NCI-H2029 treated with DMSO at 0.1 percent for 48 hours (cell line): Measurements from ENCODE around the gene MAEA.
"Not testable (repeated sequence)": the region's sequence is repeated elsewhere in the genome, so short reads cannot be mapped to it uniquely, and the experiment has no call there.

Experiments used
- DNase-seq: peaks from one replicate; lab custom pipeline; 2025; lab: John Stamatoyannopoulos, UW

Gene MAEA

DNA sequence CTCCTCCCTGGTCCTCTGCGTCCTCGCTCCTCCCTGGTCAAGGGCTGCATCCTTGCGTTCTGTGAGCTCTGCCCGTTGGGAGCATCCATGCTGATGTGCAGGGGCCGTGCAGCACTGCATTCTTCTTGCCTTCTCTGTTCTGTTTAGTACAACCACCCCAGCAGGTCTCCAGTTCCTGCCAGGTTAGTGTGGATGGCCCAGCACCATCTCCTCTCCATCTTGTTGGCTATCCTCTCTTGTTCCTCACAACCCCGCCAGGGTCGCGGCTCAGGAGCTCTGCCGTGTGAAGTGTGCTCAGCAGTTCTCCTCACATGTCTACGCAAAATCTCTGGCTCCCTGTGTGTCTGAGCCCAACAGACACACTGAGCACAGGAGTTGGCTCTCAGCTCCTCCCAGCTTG is 10.4 kb upstream of the MAEA start:
- DNase-seq = no peak

DNA sequence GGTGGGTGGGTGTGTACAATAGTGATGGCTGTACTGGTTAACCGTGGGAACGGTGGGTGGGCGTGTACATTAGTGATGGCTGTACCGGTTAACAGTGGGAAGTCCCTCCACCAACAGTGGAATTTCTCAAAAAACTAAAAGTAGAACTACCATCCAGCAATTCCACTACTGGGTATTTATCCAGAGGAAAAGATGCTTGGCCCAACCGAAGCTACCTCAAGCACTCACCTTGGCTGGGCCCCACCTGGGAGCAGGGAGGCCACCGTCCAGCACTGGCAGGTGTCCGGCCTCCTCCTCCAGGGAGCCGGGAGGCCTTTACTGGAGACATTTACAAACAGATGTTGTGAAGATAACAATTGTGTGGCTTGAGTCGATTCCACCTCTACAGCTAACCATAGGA is 6.0 kb upstream of the MAEA start:
- no peak for DNase-seq

- no peak for DNase-seq
Observed at GRCh38 chr4:1285151-1285789, 4.4 kb upstream of the MAEA start.

DNA sequence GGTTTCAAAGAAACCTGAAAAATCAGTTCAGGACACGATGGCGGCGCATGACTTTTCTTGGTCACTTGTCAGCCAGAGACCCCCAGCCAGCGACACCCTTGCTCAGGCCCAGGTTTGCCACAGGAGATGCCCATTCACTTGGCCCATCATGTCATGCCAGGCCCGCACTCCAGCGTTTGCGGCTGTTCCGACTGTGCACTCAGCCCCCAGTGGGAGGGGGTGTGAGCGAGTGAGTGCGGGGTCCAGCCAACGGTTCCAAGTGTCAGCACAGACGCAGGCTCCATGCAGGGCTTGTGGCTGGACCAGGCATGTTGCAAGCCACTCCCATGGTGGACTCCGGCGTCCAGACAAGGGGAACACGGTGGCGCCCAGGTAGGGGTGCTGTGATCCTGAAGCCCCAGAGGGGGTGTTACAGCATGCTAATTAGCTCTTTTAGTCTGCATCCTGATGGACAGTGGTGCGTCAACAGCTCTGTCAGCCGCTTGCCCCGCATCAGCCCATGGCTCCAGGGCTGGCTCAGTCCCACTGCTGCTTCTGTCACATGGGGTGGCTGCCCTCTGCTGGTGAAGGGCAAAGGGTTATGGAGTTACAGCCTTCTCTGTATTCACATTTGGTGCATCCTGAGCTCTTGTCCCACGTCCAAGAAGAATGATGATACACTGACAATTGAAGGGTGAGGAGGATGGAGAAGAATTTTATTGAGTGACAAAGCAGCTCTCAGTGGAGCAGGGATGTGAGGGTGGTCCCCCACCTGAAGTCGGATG is 3.7 kb upstream of the MAEA start:
- DNase-seq = no peak

DNA sequence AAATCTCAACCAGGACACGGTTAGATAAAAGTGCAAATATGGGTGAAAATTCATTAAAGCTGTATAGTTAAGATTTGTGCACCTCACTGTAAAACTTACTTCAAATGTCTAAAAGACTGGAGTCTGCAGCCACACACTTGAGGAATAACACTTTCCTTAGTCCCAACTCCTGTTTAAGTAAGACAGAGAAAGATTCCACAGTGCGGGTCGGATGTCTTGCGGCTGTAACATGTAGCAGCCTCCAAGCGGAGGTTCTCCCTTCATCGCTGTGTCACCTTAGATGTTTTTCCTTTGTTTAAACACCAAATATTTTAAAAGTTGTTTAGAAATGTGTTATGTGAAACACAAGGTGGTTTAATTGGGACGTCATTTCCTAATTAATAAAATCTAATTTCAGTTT is 905 bp upstream of the MAEA start:
- DNase-seq = no peak

GRCh38 chr4:1290165-1290977 is 680 bp downstream of the MAEA start:
- DNase-seq = no peak

DNA sequence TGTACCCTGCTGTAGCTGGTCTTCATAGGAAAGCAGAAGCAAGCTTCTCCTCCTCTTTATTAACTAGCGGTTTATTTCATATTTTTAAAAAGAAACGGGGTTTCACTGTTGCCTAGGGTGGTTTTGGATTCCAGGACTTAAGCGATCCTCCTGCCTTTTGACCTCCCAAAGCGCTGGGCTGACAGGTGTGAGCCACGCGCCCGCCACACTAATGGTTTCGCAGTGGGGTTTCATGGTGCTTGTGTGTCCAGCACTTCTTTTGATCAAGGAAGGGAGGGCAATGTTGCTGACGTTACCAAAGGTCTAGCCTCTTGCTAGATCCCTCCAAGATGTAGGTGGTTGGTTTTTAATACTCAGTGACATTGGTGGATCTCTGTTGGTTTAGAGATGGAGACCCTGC is 1.4 kb downstream of the MAEA start:
- DNase-seq = no peak

DNA sequence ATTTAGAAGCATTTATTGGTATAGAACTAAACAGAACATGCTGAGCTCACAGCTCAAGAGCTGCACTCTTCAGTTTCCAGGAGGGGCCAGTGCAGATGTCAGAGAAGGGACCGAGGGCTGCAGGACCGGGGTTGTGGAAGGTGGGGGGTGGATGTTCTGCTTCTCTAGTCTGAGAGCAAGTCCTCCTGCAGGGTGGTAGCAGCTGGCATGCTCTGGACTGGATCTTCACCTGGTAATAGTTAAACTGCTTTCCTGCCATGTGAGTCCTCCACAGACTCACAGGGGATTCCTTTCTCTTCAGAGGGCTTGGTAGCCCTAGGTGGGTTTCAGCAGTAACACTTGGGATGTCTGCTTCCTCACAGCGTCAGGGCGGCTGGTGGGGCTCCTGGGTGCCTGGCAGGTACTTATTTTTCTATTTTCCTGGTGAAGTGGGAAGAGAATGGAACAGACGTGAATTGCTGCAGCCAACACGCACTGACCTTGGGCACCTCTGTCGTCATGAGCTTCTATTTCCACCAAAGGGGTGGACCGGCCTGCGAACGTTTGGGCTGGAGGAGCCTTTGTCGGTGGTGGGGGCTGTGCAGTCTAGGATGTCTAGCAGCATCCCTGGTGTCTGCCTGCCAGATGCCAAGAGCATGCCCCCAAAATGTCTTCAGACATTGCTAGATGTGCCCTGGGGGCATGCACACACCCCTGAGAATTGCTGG is 2.5 kb downstream of the MAEA start:
- no peak for DNase-seq

- not testable (repeated sequence) for DNase-seq
Observed at GRCh38 chr4:1292703-1293011, 3.0 kb downstream of the MAEA start.

GRCh38 chr4:1293531-1293941 is 3.8 kb downstream of the MAEA start:
- DNase-seq = no peak

DNA sequence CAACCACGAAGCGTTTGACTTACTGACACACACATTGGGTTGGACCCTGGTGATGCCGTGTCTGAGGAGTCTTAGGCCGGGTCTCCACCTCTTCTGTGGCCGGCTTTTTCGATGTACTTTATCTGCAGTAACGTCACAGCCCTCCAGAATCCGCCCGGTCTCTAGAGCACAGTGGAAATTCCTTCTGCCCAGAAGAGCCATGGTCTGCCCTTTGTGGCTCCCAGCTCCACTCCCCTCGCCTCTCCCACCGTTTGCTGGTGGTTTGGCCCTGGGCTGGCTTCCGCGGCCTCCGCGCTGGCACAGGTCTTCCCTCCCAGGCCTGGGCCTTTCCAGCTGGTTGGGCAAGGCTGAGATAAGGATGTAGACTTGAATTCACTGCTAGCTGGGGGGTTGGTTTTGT is 4.3 kb downstream of the MAEA start:
- DNase-seq = no peak

DNA sequence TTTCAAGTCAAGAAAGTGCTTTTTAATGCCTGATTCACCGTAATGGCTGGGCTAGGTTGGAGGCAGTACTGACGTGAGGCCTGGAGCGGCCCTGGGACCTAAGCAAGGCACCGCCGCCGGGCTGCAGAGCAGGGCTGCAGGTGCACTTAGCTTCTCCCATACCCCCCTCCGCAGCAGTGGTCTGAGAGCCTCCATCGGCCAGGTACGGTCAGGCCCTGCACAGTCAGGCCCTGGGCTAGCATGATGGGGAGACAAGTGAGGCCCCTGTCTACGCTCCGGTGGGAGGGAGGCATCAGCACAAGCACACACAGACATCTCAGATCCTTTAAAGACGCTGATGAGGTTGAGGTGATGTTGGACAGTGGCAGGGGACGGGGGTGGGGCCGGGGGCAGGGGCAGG is 4.7 kb downstream of the MAEA start:
- no peak for DNase-seq

DNA sequence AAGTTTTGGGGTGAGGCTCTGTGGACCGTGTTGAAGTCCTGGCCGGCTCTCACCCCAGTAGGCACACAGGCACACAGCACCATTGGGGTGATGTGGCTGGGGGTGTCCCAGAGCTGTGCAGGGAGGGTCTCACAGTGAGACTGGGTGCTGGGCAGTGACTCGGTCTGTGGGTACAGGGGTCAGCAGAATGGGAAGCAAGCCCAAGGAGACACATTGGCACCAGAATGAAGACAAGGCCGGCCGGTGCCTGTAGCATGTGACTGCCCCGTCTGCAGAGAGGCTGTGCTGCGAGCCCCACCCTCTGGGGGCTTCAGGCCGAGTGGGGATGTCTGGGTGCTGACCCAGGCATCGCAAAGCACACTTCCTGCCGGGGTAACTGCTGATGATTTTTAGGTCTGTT is 5.2 kb downstream of the MAEA start:
- no peak for DNase-seq

GRCh38 chr4:1295405-1296055 is 5.8 kb downstream of the MAEA start:
- no peak for DNase-seq

DNA sequence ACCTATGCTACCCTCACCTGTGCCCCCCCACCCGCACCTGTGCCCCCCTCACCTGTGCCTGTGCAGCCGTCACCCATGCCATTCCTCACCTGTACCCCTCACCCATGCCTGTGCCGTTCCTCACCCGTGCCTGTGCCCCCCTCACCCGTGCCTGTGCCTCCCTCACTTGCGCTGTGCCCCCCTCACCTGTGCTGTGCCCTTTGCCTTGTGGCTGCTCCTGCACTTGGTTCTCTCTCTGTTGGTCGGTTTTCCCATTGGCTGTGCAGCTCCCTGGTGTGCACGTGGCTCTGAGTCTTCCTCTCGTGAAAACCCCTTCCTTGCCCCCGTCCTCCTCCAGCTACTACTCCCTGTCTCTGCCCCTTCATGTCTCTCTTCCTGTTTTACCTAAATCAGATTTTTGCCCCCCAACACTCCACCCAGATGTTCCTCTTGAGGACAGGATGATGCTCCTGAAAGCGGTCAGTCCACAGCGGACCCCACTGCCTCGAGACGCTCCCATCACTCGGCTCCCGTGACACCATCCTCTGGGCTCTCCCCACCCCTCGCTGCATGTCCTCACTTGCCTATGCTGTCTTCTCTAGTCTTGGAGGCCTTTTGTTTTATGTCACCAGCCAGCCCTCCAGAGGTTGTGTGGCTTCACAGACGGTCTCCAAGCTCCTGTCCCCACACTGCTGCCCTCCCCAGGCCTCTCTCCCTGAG is 6.8 kb downstream of the MAEA start:
- no peak for DNase-seq

- no peak for DNase-seq
Observed at GRCh38 chr4:1297023-1297395, 7.3 kb downstream of the MAEA start.

DNA sequence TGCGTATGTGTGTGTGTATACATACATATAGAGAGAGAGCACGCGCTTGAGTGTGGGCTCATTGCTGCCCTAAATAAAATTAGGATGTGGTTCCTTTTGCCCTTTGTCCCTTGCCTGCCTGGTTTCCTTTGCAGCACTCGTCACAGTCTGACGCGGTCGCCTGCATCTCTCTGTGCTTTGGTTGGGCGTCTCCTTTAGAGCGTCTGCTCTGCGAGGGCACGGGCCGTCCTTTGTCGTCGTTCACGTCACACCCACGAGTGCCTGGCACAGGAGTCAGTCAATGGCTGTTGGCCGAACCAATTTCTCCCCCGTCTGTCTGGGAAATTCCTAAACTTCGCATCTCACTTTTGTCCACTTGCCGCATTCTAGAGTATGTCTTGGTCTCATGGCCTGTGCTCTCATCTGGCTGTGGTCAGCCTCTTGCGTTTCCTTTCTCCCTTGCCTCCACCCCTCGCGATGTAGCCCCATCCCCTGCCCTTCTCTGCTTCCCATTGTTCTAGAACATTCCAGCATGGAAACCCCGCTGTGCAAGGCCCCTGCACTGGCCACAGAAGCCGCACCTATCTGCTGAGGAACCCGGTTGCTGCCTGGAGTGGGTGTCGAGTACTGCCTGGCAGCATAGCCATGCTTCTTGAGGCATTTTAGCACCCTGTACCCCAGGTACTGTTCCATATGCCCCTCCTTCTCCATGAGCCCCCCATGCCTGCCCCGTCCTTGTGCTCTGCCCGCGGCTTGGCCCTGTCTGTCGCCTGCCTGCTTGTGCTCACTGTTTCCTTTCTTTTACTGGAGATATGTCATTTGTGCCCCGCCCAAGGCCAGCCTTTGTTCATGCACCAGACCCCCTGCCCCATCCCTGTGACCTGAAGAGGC is 8.0 kb downstream of the MAEA start:
- no peak for DNase-seq

DNA sequence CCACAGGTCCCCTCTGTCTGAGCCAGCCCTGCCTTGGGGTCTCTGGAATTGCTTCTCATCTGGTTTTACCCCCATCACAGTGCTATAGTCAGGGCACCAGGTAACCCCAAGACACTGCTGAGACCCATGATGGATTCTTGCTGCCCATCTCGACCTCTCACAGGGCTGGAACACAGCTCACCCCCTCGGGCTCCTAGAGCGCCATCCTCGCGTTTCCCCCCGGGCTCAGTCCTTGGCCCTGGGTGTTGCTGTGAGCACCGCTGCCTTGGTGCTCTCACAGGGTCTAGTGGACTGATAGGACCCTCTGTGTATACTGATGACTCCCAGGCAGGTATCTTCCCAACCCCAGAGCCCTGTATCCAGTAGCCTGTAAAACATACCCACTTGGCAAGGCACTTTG is 8.8 kb downstream of the MAEA start:
- DNase-seq = no peak

GRCh38 chr4:1299301-1299860 is 9.7 kb downstream of the MAEA start:
- DNase-seq = no peak
